Natural killer cell (primary cell): ENCODE measurements around the gene GKAP1. TPM values are rescaled to one million over a fixed set of nuclear protein-coding genes. Genes with fewer than 3 reads are reported as not detected.

Experiments used
- ATAC-seq, 3 donors: fragments of 150-1000 bp in 2 of 3; fragments of 200-7000 bp in 1 of 3; cut with Tn5 transposase; 1 replicate in 1 of 3; 2 replicates in 2 of 3; pipeline ENCODE4 v1.10.0; 2021; ENCODE audit warnings: mild to moderate bottlenecking in 2 of 3, moderate library complexity in 2 of 3
- DNase-seq, 2 donors: peaks; one replicate each; pipeline versions ENCODE4 v3.0.0 to v3.0.0-alpha.2; 2013 to 2021; ENCODE audit warnings: mixed read lengths in 1 of 2
- H3K27ac ChIP-seq: one replicate; pipeline ENCODE4 v1.5.1; 2013; ENCODE audit warnings: mild to moderate bottlenecking, low read length
- H3K27me3 ChIP-seq: one replicate; pipeline ENCODE4 v1.6.1; 2013; ENCODE audit warnings: low read length; ENCODE audit not compliant: control insufficient read depth, insufficient read depth
- H3K36me3 ChIP-seq: one replicate; pipeline ENCODE4 v1.6.1; 2013; ENCODE audit warnings: low read length; ENCODE audit not compliant: control insufficient read depth, insufficient read depth
- H3K4me1 ChIP-seq: one replicate; pipeline ENCODE4 v1.6.1; 2013; ENCODE audit warnings: low read length; ENCODE audit not compliant: control insufficient read depth, insufficient read depth
- H3K4me3 ChIP-seq: one replicate; pipeline ENCODE4 v1.5.1; 2013; ENCODE audit warnings: low read length
- H3K9me3 ChIP-seq: one replicate; pipeline ENCODE4 v1.6.1; 2013; ENCODE audit warnings: low read length; ENCODE audit not compliant: control insufficient read depth, insufficient read depth
- H3K27ac Mint-ChIP-seq, 2 donors: one replicate each; pipeline ENCODE4 v1.8.0; 2022; ENCODE audit warnings: mild to moderate bottlenecking in 2 of 2, mixed read lengths in 2 of 2, moderate library complexity in 1 of 2
- H3K27me3 Mint-ChIP-seq, 2 donors: one replicate each; pipeline ENCODE4 v1.8.0; 2022; ENCODE audit warnings: low read depth in 2 of 2, mixed read lengths in 2 of 2
- H3K36me3 Mint-ChIP-seq: one replicate; pipeline ENCODE4 v1.8.0; 2022; ENCODE audit warnings: mixed read lengths
- H3K4me1 Mint-ChIP-seq, 2 donors: one replicate each; pipeline ENCODE4 v1.8.0; 2022; ENCODE audit warnings: mixed read lengths in 2 of 2
- H3K4me3 Mint-ChIP-seq: one replicate; pipeline ENCODE4 v1.8.0; 2022; ENCODE audit warnings: mild to moderate bottlenecking, moderate library complexity, mixed read lengths
- H3K9me3 Mint-ChIP-seq, 2 donors: one replicate each; pipeline ENCODE4 v1.8.0; 2022; ENCODE audit warnings: mixed read lengths in 2 of 2
- WGBS: methylation state at CpG from one replicate; pipeline ENCODE4 v1.1.7; 2013; ENCODE audit warnings: missing lambda C conversion rate; ENCODE audit not compliant: insufficient coverage; 5-methylcytosine and 5-hydroxymethylcytosine counted together
- intact Hi-C: fragments of 100-400 bp; cut with micrococcal nuclease; formaldehyde crosslinking; loops from one replicate; pipeline ENCODE4 v1.14.2; 2022
- total RNA-seq, 4 donors: library from RNA; stranded (reverse); fragments of 120-200 nt in 1 of 4; gene quantifications; one replicate each; pipeline versions ENCODE4 v1.2.3 to v1.2.4, GENCODE V29; 2013 to 2022
- TF ChIP-seq, protein P1 (sequence below): fragments of 200-600 bp; IDR thresholded peaks from one replicate; pipeline ENCODE4 v1.8.0; 2022; ENCODE audit warnings: antibody characterized with exemption

Gene GKAP1
- total RNA-seq, 3 donors from 2014 or later (not counting 1 experiment from before 2014, with no cell fraction given), result 4.0 to 9.4 (median 5.6) TPM

DNA sequence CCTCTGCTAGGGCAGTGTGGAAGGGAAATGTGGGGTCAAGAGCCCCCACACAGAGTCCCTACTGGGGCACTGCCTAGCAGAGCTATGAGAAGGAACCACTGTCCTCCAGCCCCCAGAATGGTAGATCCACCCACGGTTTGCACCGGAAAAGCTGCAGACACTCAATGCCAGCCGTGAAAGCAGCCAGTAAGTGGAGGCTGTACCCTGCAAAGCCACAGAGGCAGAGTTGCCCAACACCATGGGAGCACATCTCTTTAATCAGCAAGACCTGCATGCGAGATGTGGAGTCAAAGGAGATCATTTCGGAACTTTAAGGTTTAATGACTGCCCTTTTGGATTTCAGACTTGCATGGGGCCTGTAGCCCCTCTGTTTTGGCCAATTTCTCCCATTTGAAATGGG, 52.2 kb downstream of the GKAP1 start:
- Mint-ChIP-seq H3K9me3 (peaks cover 0 to 3% of the 10 kb centered on the region in 2 donors), H3K4me1 (no peaks in the 10 kb centered on the region), H3K27me3 (no peaks in the 10 kb centered on the region), H3K27ac (no peak overlapping the region), H3K4me3 (no peak overlapping the region), H3K36me3 (peaks cover 20% of the 10 kb centered on the region)
- H3K4me1 ChIP-seq, result no peaks in the 10 kb centered on the region
- no peak for DNase-seq
- no peak overlapping the region for H3K4me3 ChIP-seq
- intact Hi-C loops, result no loop called here
- H3K9me3 ChIP-seq, result no peaks in the 10 kb centered on the region
- TF ChIP-seq, protein P1, sequence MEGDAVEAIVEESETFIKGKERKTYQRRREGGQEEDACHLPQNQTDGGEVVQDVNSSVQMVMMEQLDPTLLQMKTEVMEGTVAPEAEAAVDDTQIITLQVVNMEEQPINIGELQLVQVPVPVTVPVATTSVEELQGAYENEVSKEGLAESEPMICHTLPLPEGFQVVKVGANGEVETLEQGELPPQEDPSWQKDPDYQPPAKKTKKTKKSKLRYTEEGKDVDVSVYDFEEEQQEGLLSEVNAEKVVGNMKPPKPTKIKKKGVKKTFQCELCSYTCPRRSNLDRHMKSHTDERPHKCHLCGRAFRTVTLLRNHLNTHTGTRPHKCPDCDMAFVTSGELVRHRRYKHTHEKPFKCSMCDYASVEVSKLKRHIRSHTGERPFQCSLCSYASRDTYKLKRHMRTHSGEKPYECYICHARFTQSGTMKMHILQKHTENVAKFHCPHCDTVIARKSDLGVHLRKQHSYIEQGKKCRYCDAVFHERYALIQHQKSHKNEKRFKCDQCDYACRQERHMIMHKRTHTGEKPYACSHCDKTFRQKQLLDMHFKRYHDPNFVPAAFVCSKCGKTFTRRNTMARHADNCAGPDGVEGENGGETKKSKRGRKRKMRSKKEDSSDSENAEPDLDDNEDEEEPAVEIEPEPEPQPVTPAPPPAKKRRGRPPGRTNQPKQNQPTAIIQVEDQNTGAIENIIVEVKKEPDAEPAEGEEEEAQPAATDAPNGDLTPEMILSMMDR, result no peak
- ATAC-seq, result no peak
- WGBS, result 92% methylated on average over 5 of the region's 5 CpGs
- H3K27ac ChIP-seq, result no peak overlapping the region
- H3K27me3 ChIP-seq, result no peaks in the 10 kb centered on the region
- H3K36me3 ChIP-seq, result no peaks in the 10 kb centered on the region

DNA sequence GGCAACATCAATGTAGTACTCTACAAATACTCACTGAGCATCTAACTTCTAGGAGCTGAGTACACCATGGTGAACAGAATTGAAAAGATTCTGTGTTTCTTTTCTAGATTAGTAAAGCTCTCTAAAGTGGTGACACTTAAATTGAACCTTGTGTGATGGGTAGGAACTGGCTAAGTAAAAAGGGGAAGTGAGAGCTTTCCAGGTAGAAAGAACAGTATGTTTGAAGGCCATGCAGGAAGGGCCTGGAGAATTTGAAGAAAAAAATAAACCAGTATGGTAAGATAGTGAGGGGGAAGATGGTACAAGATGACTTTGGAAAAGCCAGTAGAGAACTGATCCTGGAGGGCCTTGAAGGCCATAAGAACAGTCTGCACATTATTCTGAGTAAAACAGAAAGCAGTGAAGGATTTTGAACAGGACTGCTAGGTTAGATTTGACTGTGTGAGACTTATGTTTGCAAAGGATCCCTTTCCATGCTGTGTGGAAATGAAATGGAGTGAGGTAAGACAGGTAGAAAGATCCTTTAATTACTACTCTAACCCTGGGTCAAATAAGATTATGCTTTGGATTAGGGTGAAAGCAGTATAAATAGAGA, 63.1 kb downstream of the GKAP1 start:
- Histone ChIP-seq H3K27me3 (no peaks in the 10 kb centered on the region), H3K4me3 (no peak overlapping the region), H3K36me3 (no peaks in the 10 kb centered on the region), H3K27ac (no peak overlapping the region), H3K4me1 (no peaks in the 10 kb centered on the region), H3K9me3 (no peaks in the 10 kb centered on the region)
- Mint-ChIP-seq H3K36me3 (no peaks in the 10 kb centered on the region), H3K4me1 (no peaks in the 10 kb centered on the region), H3K27ac (peak overlapping the region in 1 of 2 donors; percentile 3), H3K27me3 (no peaks in the 10 kb centered on the region), H3K9me3 (no peaks in the 10 kb centered on the region), H3K4me3 (no peak overlapping the region)
- TF ChIP-seq, protein P1, result no peak
- DNase-seq, result no peak
- no peak for ATAC-seq
- intact Hi-C loops, result no loop called here

DNA sequence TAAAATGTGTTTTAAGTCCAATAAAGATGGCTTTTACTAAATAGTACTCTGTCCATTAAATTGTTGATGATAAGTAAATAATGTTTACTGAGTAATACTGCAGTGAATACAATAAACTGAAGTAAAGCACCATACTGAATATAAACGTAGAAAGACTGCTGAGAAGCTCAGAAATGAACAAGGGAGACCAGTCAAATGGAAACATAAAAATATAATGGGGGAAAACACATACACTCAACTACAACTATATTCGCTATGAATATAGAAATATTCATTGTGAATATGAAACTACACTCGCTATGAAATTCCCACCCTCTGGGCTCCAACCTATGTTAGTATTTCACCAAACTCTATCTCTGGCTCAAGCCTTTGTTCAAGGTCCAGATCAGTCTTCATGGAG, 67.9 kb downstream of the GKAP1 start:
- Mint-ChIP-seq H3K4me1 (no peaks in the 10 kb centered on the region), H3K27me3 (no peaks in the 10 kb centered on the region), H3K27ac (no peak overlapping the region), H3K9me3 (no peaks in the 10 kb centered on the region), H3K36me3 (no peaks in the 10 kb centered on the region), H3K4me3 (no peak overlapping the region)
- Histone ChIP-seq H3K27ac (no peak overlapping the region), H3K4me1 (no peaks in the 10 kb centered on the region), H3K4me3 (no peak overlapping the region), H3K9me3 (no peaks in the 10 kb centered on the region), H3K27me3 (no peaks in the 10 kb centered on the region), H3K36me3 (no peaks in the 10 kb centered on the region)
- ATAC-seq, result no peak
- TF ChIP-seq, protein P1, result no peak
- 86% methylated on average over 1 of the region's 3 CpGs for WGBS
- no peak for DNase-seq
- intact Hi-C loops, result no loop called here

DNA sequence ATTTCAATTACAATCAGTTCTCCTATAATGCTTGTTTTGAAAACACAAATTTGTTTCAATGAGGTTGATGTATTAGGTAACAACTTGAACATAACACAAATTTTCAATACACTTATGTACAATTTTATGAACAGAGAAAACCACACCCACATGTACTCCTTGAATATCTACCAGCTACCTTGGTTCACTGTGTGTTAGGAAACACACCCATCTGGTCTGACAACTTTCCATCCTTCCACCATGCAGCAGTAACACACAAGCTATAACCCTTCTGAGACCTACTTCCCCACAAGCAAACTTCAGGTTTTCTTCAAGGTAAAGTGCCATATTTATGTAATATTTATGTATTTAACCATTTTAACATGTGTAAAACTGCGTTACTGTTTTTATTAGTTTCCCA, 73.4 kb downstream of the GKAP1 start:
- no peaks in the 10 kb centered on the region for H3K27me3 Mint-ChIP-seq
- no peaks in the 10 kb centered on the region for H3K9me3 ChIP-seq

More for the DNA sequence above, 73.4 kb downstream of the GKAP1 start:
- no CpG with 5 or more reads among the region's 1 CpG for WGBS
- H3K4me3 ChIP-seq, result no peak overlapping the region
- Mint-ChIP-seq H3K27ac (no peak overlapping the region), H3K9me3 (no peaks in the 10 kb centered on the region), H3K4me3 (no peak overlapping the region), H3K36me3 (no peaks in the 10 kb centered on the region), H3K4me1 (no peaks in the 10 kb centered on the region)
- DNase-seq, result no peak
- H3K4me1 ChIP-seq, result no peaks in the 10 kb centered on the region
- intact Hi-C loops, result no loop called here
- H3K36me3 ChIP-seq, result no peaks in the 10 kb centered on the region
- no peaks in the 10 kb centered on the region for H3K27me3 ChIP-seq
- ATAC-seq, result no peak
- H3K27ac ChIP-seq, result no peak overlapping the region
- TF ChIP-seq, protein P1, result no peak
